ENCODE data around the gene ARHGAP6. TPM values are rescaled to one million over a fixed set of nuclear protein-coding genes. Genes with fewer than 3 reads are reported as not detected.

ARHGAP6 gene, protein sequence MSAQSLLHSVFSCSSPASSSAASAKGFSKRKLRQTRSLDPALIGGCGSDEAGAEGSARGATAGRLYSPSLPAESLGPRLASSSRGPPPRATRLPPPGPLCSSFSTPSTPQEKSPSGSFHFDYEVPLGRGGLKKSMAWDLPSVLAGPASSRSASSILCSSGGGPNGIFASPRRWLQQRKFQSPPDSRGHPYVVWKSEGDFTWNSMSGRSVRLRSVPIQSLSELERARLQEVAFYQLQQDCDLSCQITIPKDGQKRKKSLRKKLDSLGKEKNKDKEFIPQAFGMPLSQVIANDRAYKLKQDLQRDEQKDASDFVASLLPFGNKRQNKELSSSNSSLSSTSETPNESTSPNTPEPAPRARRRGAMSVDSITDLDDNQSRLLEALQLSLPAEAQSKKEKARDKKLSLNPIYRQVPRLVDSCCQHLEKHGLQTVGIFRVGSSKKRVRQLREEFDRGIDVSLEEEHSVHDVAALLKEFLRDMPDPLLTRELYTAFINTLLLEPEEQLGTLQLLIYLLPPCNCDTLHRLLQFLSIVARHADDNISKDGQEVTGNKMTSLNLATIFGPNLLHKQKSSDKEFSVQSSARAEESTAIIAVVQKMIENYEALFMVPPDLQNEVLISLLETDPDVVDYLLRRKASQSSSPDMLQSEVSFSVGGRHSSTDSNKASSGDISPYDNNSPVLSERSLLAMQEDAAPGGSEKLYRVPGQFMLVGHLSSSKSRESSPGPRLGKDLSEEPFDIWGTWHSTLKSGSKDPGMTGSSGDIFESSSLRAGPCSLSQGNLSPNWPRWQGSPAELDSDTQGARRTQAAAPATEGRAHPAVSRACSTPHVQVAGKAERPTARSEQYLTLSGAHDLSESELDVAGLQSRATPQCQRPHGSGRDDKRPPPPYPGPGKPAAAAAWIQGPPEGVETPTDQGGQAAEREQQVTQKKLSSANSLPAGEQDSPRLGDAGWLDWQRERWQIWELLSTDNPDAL (N-terminal part only)
- total RNA-seq, result 10 to 100 TPM; 10.1 to 32.6 (median 14.7) TPM

DNA sequence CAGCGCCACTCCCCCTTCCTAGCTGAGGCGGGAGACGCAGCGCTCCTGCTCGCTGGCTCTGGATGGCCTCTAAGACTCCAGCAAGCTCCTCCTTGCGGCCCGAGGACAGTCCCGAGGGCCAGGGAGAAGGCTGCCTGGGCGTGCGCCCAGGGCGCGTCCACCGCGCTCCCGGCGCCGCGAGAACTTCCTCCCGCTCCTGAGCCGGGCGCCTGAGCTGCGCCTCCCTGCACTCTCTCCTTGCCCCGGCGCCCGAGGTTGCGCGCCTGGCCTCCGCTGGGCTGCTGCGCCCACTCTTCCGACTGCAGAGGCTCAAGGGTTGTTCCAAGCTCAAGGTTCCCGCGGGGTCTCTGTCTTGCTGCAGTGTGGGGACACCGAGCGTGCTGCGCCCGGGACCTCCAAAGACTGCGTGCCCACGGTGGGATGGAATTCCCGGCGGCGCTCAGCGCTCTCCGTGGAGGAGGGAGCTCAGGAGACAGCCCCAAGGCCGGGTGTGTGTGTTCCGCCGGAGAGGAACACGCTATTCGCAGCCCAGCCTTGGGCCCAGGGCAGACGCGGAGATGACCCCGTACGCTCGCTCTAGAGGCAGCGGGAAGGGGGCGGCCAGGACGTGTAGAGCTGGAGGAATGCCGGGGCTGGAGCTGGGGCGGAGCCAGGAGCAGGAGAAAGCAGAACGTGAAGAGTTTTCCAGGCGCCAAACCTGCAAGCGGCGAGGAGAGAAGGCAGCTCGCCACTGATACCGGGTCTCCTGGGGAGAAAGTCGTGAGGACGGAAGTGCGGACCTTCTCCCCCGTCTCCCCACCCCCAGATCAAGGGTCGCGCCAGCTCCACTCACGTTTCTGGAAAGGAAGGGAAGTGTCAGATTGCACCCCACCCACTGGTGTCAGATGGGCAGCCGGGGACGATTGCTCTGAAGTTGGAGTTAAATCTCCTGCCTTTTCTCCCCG lies at the start of gene ARHGAP6:
ARHGAP6 (minus strand) TSS at position 753 of the 944 bp plus-strand sequence. CDS start 1,092 bp downstream, outside the sequence.
- intact Hi-C loops (cut with DNase I; ENCODE audit: low total_unique reads), result no loop called here
- TF ChIP-seq POLR2AphosphoS5 (IDR thresholded peaks at IDR 0.05) (no peak), CTCF (IDR thresholded peaks at IDR 0.05) (no peak), POLR2A (IDR thresholded peaks at IDR 0.05) (no peak)
- Histone ChIP-seq H3K27ac (peak within 1 kb of the TSS in 1 of 2 donors; percentile 78), H3K36me3 (no peaks in the 10 kb centered on the region), H3K9me3 (no peaks in the 10 kb centered on the region), H3K27me3 (peaks cover 0 to 73% of the 10 kb centered on the region in 2 donors), H3K4me3 (peak within 1 kb of the TSS; percentile 48 to 67 (median 51)), H3K4me1 (no peaks in the 10 kb centered on the region)
- no peak for DNase-seq (ENCODE audit: low spot score in 2 of 2)

DNA sequence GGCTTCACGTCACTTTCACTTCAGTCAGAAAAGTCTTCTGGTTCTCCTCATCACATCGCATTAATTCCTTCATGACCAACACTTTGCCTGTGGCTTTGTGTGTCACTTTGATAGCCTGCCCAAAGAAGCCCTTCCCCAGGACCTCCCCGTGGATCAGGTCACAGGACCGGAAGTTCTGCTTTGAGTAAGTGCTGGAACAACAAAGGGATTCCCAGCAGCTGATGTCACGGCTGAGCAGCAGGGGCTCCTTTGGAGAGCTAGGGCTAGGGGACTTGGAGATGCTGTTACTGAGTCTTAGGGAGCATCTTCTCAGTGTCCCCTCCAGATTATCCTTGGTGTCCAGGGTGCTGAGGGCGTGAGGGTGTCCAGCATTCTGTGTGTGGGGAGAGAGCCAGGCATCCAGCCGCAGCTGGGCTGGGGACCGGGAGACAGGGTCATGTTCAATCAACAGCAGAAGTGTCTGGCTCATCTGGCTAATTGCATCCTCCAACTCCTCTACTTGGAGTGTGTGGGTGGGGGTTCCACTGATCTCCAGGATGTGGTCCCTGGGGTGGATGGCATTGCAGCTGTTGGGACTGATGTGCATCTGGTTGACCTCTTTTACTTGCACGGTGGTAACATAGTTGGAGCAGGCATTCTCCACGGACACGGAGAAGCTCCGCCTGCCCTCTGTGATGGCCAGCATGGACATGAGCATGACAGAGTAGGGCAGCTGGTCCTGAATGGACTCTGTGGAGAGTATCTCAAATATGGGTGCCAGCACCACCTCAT lies 39.2 kb upstream of the ARHGAP6 start:
- H3K27me3 ChIP-seq, result peaks cover 0 to 20% of the 10 kb centered on the region in 2 donors
- H3K4me1 ChIP-seq, result no peaks in the 10 kb centered on the region
- no peaks in the 10 kb centered on the region for H3K36me3 ChIP-seq
- H3K4me3 ChIP-seq, result no peak overlapping the region
- no peak overlapping the region for H3K27ac ChIP-seq
- H3K9me3 ChIP-seq, result no peaks in the 10 kb centered on the region
- DNase-seq (ENCODE audit: low spot score in 2 of 2), result no peak
- TF ChIP-seq POLR2A (IDR thresholded peaks at IDR 0.05), result no peak
- intact Hi-C loops (cut with DNase I; ENCODE audit: low total_unique reads), result loop anchor here (5.0 kb wide), 1 partner anchor 1112 kb away; no protein-coding TSS in a partner anchor

DNA sequence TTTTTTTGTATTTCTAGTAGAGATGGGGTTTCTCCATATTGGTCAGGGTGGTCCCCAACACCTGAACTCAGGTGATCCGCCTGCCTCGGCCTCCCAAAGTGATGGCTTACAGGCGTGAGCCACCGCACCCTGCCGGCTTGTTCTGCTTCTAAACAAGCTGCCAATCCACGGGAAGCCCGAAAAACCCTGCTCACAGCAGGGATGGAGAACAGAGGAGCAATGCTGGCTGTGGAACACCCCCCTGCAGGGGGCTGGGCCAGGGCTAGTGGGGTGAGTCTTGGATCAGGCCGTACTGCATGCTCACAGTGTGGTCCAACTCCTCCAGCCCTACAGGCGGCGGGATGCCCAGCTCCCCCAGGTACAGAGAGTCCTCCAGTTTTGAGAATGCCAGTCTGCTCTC lies 38.1 kb upstream of the ARHGAP6 start:
- Histone ChIP-seq H3K27ac (no peak overlapping the region), H3K4me1 (no peaks in the 10 kb centered on the region), H3K9me3 (no peaks in the 10 kb centered on the region), H3K36me3 (no peaks in the 10 kb centered on the region), H3K27me3 (peaks cover 0 to 21% of the 10 kb centered on the region in 2 donors), H3K4me3 (no peak overlapping the region)
- TF ChIP-seq POLR2AphosphoS5 (IDR thresholded peaks at IDR 0.05), result no peak
- no peak for TF ChIP-seq CTCF (IDR thresholded peaks at IDR 0.05)
- no peak for TF ChIP-seq POLR2A (IDR thresholded peaks at IDR 0.05)
- intact Hi-C loops (cut with DNase I; ENCODE audit: low total_unique reads), result loop anchor here (5.0 kb wide), 1 partner anchor 1113 kb away; no protein-coding TSS in a partner anchor
- no peak for DNase-seq (ENCODE audit: low spot score in 2 of 2)

GRCh38 chrX:11702965-11703631 lies 37.4 kb upstream of the ARHGAP6 start:
- no peaks in the 10 kb centered on the region for H3K9me3 ChIP-seq
- no peak overlapping the region for H3K27ac ChIP-seq
- no peak for DNase-seq (ENCODE audit: low spot score in 2 of 2)
- H3K4me1 ChIP-seq, result no peaks in the 10 kb centered on the region
- intact Hi-C loops (cut with DNase I; ENCODE audit: low total_unique reads), result loop anchor here (5.0 kb wide), 1 partner anchor 1114 kb away; no protein-coding TSS in a partner anchor
- H3K36me3 ChIP-seq, result no peaks in the 10 kb centered on the region
- H3K4me3 ChIP-seq, result no peak overlapping the region
- TF ChIP-seq CTCF (IDR thresholded peaks at IDR 0.05) (no peak), POLR2A (IDR thresholded peaks at IDR 0.05) (no peak), POLR2AphosphoS5 (IDR thresholded peaks at IDR 0.05) (no peak)
- H3K27me3 ChIP-seq, result peaks cover 0 to 21% of the 10 kb centered on the region in 2 donors
